SH-SY5Y (cell line): ENCODE data around the gene RMDN3.

Source experiments
- GATA2 ChIP-seq: IDR thresholded peaks from 2 replicates; pipeline ENCODE4 v1.6.1; 2011; ENCODE audit warnings: mild to moderate bottlenecking, low read depth, low read length
- GATA3 ChIP-seq: IDR thresholded peaks from 2 replicates; pipeline ENCODE4 v1.6.1; 2011; ENCODE audit warnings: low read depth, mild to moderate bottlenecking, low read length, moderate library complexity

RMDN3 gene

DNA sequence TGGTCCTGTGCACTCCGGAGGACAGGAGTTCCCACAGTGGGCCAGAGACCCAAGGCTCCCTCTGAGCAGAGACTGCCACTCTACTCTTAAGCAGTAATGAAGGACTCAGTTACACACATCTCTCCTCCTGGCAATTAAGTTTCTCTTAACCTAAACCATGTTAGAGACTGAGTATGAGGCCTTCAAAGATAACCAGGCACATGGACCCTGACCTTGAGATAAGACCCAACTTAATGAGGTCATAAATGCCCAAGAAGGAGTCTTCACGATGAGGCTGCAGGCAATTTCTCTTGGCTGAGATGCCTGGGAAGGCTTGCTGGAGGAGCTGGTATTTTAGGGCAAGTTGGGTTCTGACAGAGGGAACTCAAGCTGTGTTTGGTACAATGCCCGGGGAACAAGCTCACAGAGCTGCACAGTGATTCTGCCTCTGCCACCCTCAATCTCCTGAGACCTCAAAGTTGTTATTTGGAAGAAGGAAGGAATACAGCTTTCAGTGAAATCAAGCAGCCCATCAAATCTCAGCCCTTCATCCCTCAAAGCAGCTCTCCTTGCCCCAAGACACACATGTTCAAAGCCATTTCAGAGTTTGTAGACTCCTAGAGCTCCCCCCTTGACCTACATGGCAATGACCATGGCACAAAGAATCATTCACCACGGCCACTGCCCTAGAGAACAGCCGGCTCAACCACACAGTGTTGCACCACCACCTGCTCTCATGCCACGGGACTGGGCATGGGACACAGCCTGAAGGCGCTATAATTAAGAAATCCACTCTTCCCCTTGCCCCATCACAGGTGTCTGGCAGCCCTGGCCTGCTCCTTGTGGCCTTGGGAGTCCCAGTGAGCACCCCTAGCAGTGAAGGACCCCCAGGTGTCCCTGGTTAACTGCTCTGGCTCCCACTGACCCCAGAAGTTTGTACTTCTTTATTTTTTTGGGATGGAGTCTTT is 7.1 kb downstream of the RMDN3 start:
- TF ChIP-seq GATA2 (no peak), GATA3 (no peak)

DNA sequence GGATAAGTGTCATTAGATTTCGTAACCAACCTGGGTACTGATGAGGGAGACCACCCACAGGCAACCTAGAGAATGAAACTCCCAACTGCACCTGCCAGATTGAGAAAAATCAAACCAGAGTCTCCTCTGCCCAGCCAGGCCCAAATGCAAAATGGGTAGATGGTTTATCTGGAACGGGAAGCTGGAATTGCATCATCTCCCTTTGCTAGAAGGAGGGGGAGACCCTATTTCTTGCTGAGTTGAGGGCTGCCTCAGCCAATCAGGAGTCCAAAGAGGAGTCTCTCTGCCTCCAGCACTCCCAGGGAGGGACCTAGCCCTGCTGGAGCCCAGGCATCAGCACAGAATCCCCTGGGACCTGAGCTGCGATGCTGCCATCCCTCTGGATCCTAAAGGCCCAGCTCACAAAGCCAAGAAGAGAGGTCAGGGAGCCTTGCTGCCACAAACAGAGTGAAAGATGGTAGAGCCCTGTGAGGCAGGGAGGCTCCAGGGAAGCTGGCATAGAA is 8.1 kb downstream of the RMDN3 start:
- TF ChIP-seq GATA2 (no peak), GATA3 (no peak)

DNA sequence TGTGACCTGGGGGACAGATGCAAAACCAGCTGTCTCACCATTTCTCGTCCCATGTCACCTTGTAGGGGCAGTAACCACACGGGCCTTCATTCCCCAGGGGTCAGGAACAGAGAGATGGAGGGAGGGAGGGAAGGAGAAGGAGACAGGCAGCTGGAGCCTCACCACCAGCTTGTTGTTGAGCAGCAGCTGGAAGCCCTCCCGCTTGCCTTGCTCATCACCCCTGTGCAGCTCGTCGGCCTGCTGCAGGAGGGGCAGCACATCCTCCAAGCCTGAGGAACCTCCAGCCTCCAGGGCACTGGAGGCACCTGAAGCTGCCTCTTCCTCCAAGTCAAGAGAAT is 10.3 kb downstream of the RMDN3 start:
- no peak for TF ChIP-seq GATA3

DNA sequence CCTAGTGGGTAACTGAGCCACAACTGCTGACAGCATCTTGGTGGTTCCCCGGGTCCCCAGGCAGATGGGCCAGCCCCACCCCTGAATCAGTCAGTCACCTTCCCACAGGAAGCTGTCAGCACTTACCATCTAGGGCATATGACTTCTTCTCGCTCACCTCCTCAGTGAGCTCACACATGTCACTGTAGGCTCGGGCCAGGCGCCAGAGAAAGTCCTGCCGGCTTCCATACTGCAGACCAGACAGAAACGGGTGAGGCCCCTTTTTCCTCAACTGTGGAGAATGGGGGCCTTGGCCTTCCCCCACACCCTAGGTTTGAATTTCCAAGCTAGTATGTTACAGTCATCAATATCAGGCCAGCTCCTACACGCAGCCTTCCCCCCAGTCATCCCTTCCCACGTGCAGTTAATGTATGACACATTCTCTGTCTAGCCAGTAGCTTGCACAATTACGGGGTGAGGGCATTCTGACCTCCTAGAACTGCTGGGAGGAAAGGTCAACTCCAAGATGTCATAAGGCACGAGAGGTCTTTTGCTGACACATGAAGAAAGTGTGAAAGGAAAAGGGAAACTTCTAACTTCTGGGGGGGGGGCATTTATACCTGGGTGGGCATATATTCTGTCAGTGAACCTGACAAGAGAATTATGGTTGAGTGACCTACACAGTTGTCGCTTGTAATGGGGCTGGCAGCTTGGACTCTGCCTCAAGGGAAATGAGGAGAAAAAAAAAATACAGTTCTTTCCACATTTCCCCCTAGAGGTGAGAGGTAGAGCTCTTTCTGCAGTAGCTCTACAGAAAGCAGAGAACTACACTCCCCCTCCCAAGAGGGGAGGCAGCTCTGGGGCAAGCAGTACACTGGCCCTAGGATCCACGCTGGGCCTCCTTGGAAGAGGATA is 10.9 kb downstream of the RMDN3 start:
- TF ChIP-seq GATA2 (no peak), GATA3 (no peak)

DNA sequence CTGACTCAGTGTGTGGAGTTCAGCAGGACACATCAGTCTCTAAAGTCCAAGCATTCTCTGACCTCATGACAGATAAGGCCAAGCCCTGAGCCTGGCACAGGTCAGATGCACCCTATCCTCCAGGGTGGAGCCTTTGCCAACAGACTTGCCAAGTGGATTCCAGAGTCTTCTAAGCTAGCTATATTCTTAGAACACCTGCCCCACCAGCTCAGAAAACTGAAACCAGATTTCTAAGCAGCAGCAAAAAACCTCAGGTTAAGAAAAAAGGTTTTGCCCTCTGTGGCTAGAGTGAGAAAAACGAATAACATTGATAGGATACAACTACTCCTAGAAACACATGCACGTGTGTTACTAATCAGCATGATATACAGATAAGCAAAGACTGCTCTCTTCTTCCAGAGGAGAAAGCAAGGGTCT is 11.6 kb downstream of the RMDN3 start:
- TF ChIP-seq GATA3 (no peak), GATA2 (no peak)

DNA sequence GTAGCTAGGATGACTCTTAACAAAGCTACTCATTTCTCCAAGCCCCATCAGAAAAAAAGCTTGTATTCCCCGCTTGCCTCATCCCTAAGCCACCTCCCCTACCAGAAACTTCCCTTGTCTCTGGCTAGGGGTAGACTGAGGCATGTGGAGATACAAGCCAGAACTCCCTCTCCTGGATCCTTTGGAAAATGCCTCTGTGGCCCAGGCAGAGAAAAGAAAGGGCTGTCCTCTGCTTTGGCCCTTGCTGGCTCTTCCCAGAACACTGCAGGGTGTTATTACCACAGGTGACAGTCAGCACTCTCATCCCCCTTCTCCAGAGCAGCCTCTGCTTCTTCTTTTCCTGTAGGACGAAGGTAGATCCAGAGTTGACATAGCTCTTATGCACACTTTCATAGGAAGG is 15.2 kb downstream of the RMDN3 start:
- TF ChIP-seq GATA2 (no peak), GATA3 (no peak)

DNA sequence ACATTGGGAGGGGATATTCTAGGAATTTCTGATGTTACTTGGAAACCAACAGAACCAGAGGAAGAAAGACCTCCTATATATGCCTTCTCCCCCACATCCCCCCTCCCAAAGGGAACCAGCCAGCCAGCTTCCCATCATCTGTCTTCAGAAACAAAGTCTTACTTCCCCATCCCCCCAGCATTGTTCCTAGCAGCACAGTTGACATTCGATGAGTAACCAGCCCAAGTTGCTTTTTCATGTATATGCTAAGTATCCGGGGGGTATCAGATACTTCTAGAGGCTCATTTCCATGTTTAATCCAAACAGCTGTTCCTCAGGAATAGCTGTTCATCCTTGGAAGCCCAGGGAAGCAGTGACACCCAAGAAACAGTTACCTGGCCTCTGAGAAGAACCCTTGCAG is 16.0 kb downstream of the RMDN3 start:
- no peak for TF ChIP-seq GATA2
- TF ChIP-seq GATA3 = no peak

DNA sequence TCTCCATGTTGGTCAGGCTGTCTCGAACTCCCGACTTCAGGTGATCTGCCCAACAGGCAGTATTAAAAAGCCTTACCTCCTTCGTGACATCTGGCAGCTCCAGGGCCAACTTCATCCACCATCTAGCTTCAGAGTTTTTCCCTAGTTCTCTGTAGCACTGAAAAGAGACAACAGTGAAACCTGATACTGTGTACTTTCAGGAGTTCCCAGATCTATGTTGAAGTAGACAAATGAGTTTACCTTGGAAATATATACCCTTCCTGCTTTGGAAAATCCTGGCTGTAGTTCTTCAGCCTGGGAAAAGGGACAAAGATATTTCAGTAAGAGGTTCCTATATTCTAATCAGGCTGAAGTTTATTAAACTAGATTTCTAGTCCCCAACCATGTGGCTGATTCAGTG is 18.0 kb downstream of the RMDN3 start:
- TF ChIP-seq GATA2 (no peak), GATA3 (no peak)

DNA sequence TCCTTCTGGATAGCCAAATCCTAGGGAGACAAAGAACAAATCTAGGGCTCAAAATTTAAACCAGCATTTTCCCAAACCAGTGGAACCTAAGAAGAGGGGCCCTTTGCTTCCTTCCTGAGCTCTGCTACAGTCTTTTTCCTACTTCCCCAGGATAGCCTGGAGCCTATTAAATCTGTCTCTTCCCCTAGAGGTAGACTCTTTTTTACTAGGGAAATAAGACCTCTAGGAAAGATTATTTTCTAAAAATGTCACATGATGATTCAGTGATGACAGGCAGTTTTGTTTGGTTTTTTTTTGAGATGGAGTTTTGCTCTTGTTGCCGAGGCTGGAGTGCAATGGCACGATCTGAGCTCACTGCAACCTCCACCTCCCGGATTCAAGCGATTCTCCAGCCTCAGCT is 18.5 kb downstream of the RMDN3 start:
- TF ChIP-seq GATA3 = no peak
- TF ChIP-seq GATA2 = no peak

DNA sequence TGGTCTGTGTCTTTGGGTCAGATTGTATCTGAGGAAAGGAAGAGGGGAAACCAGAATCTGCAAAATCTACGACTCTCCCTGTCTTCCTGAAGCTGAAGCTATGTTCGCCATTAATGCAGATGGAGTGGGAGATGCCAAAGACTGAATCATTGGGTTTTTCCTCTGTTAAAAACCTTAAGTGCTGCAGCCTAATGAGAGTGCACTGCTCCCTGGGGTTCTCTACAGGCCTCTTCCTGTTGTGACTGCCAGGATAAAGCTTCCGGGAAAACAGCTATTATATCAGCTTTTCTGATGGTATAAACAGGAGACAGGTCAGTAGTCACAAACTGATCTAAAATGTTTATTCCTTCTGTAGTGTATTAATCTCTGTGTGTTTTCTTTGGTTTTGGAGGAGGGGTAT is 24.0 kb downstream of the RMDN3 start:
- TF ChIP-seq GATA2 = no peak
- no peak for TF ChIP-seq GATA3

DNA sequence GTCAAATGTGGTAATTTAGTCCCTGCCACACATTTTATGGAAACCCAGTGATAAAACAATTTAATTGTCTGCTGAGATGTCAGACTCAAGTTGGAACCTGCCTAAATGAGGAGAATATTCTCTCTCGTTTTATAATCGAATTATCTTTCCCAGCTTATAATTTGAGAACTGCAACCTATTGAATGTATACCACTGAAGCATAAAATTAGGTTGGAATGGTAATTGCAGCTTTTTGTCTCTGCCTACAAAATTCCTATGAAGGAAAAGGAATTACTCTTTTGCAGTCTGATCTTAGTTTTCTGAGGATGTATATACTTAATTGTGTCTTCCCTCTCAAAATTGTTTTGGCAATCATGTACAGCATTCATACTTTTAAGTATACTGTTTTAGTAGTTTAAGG is 31.1 kb downstream of the RMDN3 start:
- TF ChIP-seq GATA2 = no peak
- no peak for TF ChIP-seq GATA3

DNA sequence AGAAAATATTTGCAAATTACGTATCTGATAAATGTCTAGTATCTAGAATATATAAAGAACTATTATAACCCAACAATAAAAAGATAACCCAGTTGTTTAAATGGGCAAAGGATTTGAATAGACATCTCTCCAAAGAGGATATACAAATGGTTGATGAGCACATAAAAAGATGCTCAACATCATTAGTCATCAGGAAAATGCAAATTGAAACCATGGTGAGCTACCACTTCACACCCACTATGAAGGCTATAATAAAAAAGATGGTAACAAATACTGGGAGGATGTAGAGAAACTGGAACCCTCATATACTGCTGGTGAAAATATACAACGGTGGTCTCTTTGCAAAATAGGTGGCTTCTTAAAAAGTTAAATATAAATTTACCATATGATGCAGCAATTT is 32.1 kb downstream of the RMDN3 start:
- no peak for TF ChIP-seq GATA2
- no peak for TF ChIP-seq GATA3

DNA sequence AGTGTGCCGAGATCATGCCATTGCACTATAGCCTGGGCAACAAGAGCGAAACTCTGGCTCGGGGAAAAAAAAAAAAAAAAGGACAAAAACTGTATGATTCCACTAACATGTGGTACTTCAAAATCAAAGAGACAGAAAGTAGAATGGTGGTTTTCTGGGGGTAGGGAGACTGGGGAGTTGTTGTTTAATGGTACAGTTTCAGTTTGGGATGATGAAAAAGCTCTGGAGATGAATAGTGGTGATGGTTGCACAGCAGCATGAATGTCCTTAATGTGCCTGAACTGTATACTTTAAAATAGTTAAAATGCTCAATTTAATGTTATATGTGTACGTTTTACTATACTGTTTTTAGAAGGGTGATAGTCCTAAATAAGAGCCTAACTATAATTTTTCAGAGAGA is 32.7 kb downstream of the RMDN3 start:
- TF ChIP-seq GATA2 (no peak), GATA3 (no peak)

DNA sequence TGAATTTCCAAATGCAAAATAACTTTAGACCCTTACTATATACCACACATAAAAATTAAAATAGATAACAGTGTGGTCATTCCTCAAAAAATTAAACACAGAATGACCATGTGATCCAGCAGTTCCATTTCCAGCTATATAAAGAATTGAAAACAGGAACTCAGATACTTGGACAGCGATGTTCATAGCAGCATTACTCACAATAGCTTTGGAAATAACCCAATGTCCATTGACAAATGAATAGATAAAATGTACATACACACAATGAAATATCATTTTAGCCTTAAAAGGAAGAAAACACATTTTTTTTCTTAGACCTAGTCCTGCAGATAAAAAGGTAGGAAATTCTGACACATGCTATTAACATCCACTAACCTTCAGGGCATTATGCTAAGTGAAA is 33.4 kb downstream of the RMDN3 start:
- TF ChIP-seq GATA2 (no peak), GATA3 (no peak)

DNA sequence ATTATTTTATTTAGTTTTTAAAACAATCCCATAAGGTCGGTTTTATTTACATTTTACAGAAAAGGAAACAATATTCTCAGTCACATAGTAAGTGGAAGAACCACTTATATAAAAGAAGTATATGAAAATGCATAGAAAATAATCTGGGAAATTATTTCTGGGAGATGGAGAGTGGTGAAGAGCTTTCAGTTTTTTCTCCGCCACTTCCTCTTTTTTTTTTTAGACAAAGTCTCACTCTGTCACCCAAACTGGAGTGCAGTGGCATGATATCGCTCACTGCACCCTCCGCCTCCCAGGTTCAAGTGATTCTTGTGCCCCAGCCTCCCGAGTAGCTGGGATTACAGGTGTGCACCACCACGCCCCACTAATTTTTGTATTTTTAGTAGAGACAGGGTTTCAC is 38.9 kb downstream of the RMDN3 start:
- TF ChIP-seq GATA3 = no peak
- TF ChIP-seq GATA2 = no peak

DNA sequence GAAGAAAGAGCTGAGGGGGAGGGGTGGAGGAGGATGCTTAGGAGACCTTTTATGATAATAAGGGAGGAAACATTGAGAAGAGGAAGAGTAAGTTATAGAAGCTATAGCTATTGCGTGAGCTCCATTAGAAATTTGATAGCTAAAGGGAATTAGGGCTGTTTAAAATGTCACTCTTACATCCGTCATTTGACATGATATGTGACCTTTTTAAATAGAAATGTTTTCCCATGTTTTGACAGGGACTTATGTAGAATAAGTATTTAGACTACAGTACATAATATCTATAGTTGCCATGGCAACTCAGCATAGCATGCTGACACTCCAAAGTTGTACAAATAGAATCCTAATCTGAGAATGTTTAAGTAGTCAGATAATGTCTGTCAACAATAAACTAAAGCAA is 40.9 kb downstream of the RMDN3 start:
- TF ChIP-seq GATA2 (no peak), GATA3 (no peak)
